HG03025 (cell line): ENCODE results near the gene SPRR3.

Source experiments
- ATAC-seq: cut with Tn5 transposase; IDR thresholded peaks from one replicate; pipeline ENCODE4 v1.9.1; 2021; ENCODE audit warnings: mild to moderate bottlenecking, moderate library complexity; ENCODE audit not compliant: unreplicated experiment, low FRiP score

The SPRR3 gene

DNA sequence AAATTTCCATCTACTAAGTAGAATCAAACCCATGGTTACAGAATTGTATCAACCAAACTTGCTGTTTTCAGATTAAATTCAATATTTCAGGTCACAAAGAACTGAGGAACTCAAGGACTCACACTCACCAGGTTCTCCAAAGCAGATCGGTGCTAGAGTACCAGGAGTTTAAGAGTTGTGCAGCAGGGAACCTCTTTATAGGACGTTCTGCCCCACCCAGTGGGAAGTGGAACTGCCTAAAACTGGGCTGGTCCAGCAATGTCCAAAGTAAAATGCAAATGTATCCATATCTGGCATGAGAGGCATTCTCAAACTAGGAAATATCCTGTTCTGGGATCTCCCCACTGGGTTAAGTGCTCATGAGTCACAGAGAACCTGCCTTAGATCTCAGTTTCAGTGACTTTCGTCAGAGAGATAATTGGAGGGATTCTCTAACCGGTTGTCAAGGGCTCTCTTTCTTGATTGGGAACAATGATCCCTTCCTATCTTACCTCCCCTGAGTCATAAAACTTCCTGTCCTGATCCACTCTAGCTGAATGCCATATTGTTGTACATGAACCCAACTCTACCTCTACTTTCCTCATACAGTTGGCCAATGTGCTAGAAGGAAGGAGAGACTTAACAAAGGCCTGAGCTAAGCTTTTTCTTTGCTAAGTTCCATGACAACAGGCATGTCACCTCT is 39.5 kb downstream of the SPRR3 start, which contains the start of gene SPRR2D:
Gene SPRR2D (minus strand): TSS at position 171 of the 682 bp plus-strand sequence. CDS start 774 bp downstream, outside the sequence.
- ATAC-seq = no peak

GRCh38 chr1:153049211-153049610 is 47.7 kb downstream of the SPRR3 start:
- no peak for ATAC-seq
